ENCODE data around the gene LCNL1.

DNA sequence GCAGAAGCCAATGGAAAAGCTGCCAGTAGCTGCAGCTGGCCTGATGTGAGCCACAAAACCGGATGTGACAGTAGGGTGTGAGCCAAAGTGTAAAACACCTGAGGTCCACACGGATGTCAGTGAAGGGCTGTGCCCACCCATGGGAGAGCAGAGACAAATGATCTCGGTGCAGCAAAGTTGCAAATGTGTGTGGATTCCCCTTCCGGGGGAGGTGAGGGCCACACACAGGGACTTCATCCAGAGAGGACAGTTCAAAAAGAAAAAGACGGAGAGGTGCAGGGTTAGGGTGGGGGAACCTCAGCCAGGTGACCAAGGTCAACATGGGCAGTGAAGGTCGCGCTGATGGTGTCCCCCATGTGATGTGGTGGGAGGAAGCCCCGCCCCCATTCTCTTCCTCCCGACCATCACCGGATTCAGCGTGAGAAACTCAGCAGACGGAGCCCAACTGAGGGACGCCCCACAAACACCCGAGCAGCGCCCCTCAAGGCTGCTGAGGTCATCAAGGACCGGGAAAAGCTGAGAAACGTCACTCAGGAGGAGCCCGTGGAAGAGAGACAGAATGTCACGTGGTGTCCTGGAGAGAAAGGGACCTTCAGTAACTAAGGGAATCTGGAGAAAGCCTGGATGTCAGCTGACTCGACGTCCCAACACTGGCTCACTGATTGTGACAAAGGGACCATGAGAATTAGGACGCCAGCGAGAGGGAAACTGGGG lies 16.9 kb upstream of the LCNL1 start:
- TF ChIP-seq, protein P1, sequence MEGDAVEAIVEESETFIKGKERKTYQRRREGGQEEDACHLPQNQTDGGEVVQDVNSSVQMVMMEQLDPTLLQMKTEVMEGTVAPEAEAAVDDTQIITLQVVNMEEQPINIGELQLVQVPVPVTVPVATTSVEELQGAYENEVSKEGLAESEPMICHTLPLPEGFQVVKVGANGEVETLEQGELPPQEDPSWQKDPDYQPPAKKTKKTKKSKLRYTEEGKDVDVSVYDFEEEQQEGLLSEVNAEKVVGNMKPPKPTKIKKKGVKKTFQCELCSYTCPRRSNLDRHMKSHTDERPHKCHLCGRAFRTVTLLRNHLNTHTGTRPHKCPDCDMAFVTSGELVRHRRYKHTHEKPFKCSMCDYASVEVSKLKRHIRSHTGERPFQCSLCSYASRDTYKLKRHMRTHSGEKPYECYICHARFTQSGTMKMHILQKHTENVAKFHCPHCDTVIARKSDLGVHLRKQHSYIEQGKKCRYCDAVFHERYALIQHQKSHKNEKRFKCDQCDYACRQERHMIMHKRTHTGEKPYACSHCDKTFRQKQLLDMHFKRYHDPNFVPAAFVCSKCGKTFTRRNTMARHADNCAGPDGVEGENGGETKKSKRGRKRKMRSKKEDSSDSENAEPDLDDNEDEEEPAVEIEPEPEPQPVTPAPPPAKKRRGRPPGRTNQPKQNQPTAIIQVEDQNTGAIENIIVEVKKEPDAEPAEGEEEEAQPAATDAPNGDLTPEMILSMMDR (IDR thresholded peaks at IDR 0.05), result no peak
- no peak for TF ChIP-seq POLR2A (IDR thresholded peaks at IDR 0.05)
